Upper lobe of right lung (tissue), 1 donor: ENCODE results near the gene COCH. TPM values are rescaled to one million over a fixed set of nuclear protein-coding genes. Genes with fewer than 3 reads are reported as not detected.

Source experiments
- ATAC-seq: fragments of 200-7000 bp; cut with Tn5 transposase; one replicate; pipeline ENCODE4 v1.9.1; 2020; ENCODE audit warnings: mild to moderate bottlenecking, moderate library complexity
- DNase-seq: peaks from one replicate; pipeline ENCODE4 v3.0.0-alpha.2; 2020
- H3K27ac ChIP-seq: fragments of 200-600 bp; one replicate; pipeline ENCODE4 v1.8.0; 2022
- H3K27me3 ChIP-seq: fragments of 200-600 bp; one replicate; pipeline ENCODE4 v1.8.0; 2022; ENCODE audit warnings: mild to moderate bottlenecking
- H3K36me3 ChIP-seq: fragments of 200-600 bp; one replicate; pipeline ENCODE4 v1.8.0; 2022
- H3K4me1 ChIP-seq: fragments of 200-600 bp; one replicate; pipeline ENCODE4 v1.8.0; 2022
- H3K4me3 ChIP-seq: fragments of 200-600 bp; one replicate; pipeline ENCODE4 v1.8.0; 2022; ENCODE audit warnings: mild to moderate bottlenecking
- H3K9me3 ChIP-seq: fragments of 200-600 bp; one replicate; pipeline ENCODE4 v1.8.0; 2022
- intact Hi-C: fragments of 100-400 bp; cut with DNase I; formaldehyde crosslinking; loops from one replicate; pipeline ENCODE4 v1.11.0; 2022
- total RNA-seq: library from RNA; stranded (reverse); fragmentation: NEBNext Ultra II Directional; extraction: Animal tissue kit (Norgen Biotek cat#: 25700); gene quantifications from one replicate; pipeline ENCODE4 v1.2.1, GENCODE V29; 2021
- TF ChIP-seq, protein P1 (sequence below): fragments of 200-600 bp; IDR thresholded peaks from one replicate; pipeline ENCODE4 v1.8.0; 2022; ENCODE audit warnings: antibody characterized with exemption
- donor health status: DM: no; HTN: yes; CAD: no; lungs with severe emphysema.

The COCH gene
- total RNA-seq, 1 donor from 2014 or later: 0.38 TPM

DNA sequence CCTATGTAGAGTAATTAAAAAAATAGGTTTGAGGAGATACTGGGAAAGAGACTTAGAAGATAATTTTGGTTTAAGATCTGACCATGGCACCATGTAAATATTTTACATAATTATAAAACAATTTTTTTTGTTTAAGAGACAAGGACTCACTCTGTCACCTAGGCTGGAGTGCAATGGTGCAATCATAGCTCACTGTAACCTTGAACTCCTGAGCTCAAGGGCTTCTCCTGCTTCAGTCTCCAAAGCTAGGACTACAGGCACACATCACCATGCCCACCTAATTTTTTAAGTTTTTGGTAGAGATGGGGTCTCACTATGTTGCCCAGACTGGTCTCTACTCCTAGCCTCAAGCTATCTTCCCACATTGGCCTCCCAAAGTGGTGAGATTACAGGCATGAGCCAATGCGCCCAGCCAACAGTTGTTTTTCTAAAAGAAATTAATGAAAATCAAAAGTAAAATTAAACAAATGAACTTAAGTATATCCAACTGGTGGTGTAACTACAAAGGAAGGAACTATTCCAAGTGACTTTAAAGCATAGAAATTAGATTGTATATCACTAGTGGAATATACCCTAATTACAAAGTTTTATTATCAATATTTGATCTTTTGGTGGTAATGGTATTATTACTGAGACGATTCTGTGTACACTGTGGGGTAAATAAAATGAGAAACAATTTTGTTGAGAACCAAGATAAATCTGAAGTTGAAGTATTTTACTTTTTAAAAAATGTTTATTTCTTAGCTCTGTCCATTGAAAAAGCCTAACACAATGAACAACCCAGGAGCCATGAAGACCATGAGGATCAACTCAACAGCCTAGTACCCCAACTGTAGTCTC, 29.1 kb downstream of the COCH start:
- DNase-seq: no peak
- H3K36me3 ChIP-seq: peaks cover 68% of the 10 kb centered on the region

DNA sequence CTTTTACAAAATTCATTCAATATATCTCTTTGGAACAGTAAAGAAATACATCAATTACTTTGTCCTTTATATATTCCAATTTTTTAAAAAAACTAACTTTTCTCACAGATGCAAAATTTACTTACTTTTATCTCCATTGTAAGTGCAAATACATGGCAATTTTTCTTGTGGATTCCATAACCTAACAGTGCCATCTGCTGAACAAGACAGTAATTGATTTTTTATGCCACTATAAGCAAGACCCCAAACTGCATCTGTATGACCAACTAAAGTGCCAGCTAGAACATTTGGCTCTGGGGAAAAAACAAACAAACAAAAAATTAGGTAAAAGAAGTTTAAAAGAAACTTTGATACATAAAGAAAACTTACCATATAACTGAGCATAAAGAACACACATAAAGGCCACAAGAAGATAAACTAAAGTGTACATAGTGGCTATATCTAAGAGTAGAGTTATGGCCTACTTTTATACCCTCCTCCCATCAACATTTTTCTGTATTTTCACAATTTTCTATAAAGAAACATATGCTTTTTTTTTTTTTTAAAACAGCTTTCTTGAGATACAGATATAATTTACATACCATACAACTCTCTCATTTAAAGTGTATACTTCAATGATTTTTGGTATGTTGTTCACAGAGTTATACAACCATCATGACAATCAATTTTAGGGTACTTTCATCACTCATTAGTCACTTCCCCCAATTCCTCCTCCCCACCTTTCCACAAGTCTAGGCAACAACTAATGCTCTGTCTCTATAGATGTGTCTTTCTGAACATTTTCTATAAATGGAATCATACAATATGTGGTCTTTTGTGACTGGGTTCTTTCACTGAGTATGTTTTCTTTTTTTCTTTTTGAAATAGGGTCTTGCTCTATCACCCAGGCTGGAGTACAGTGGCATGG, 32.6 kb downstream of the COCH start:
- ATAC-seq (no peak), DNase-seq (no peak)
- Histone ChIP-seq H3K4me3 (no peak overlapping the region), H3K9me3 (no peaks in the 10 kb centered on the region), H3K36me3 (peaks cover 79% of the 10 kb centered on the region), H3K27ac (no peak overlapping the region), H3K4me1 (no peaks in the 10 kb centered on the region), H3K27me3 (no peaks in the 10 kb centered on the region)
- TF ChIP-seq, protein P1, sequence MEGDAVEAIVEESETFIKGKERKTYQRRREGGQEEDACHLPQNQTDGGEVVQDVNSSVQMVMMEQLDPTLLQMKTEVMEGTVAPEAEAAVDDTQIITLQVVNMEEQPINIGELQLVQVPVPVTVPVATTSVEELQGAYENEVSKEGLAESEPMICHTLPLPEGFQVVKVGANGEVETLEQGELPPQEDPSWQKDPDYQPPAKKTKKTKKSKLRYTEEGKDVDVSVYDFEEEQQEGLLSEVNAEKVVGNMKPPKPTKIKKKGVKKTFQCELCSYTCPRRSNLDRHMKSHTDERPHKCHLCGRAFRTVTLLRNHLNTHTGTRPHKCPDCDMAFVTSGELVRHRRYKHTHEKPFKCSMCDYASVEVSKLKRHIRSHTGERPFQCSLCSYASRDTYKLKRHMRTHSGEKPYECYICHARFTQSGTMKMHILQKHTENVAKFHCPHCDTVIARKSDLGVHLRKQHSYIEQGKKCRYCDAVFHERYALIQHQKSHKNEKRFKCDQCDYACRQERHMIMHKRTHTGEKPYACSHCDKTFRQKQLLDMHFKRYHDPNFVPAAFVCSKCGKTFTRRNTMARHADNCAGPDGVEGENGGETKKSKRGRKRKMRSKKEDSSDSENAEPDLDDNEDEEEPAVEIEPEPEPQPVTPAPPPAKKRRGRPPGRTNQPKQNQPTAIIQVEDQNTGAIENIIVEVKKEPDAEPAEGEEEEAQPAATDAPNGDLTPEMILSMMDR: peak; percentile 23
- intact Hi-C loops: no loop called here

More for the DNA sequence above, 29.1 kb downstream of the COCH start:
- no peaks in the 10 kb centered on the region for H3K27me3 ChIP-seq
- no peak overlapping the region for H3K4me3 ChIP-seq
- TF ChIP-seq, protein P1: no peak
- intact Hi-C loops: no loop called here
- no peaks in the 10 kb centered on the region for H3K9me3 ChIP-seq
- no peak overlapping the region for H3K27ac ChIP-seq
- no peaks in the 10 kb centered on the region for H3K4me1 ChIP-seq
- ATAC-seq: no peak

DNA sequence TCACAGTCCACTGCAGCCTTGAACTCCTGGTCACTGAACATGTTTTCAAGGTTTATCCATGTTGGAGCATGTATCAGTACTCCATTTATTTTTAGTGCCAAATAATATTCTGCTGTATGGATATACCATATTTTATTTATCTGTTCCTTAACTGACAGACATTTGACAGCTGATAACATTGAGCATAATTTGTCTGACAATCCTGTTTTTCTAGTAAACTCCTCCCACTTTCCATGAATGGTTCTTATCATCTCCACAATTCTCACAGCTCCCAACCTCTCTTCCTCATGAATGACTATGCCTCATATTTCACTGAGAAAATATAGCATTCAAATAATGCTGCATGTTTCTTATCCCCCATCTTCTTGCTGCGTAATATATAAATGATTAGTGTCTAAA, 33.3 kb downstream of the COCH start:
- H3K4me3 ChIP-seq: no peak overlapping the region
- DNase-seq: no peak
- H3K27ac ChIP-seq: no peak overlapping the region
- H3K27me3 ChIP-seq: no peaks in the 10 kb centered on the region
- TF ChIP-seq, protein P1: no peak
- H3K36me3 ChIP-seq: peaks cover 73% of the 10 kb centered on the region
- intact Hi-C loops: no loop called here
- no peak for ATAC-seq
- H3K4me1 ChIP-seq: no peaks in the 10 kb centered on the region
- no peaks in the 10 kb centered on the region for H3K9me3 ChIP-seq

DNA sequence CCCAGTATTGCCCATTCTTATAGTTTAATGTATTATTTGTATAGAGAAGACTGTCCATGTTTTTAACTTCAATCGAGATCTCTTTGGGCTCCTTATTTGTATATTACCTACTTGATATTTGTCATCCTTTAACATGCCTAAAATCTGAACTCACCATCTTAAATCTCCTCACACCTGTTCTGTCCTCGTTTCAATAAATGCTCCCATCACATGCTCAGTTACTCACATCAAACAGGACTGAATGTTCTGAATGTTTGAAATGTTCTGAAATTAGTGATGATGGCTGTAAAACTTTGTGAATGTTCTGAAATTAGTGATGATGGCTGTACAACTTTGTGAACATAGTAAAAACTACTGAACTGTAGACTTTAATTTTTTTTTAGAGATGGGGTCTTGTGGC, 34.5 kb downstream of the COCH start:
- H3K36me3 ChIP-seq: peaks cover 64% of the 10 kb centered on the region

DNA sequence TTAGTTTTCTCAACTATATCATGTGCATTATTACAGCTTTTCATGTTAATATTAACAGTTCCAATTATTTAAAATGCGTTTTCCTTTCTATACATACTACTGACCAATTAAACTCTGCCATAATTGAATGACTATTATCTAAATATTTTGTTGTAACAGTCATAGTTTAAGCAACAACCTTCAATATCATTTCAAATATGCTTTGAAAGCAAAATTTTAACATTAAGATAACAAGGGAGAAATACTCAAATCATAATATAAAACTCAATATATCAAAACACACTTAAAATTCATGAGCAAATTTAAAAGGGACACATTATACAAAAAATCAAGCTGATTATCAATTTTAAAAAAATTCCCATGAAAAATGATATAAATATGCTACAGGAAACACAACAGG, 40.5 kb downstream of the COCH start:
- DNase-seq (no peak), ATAC-seq (no peak)
- H3K27ac ChIP-seq: no peak overlapping the region
- H3K9me3 ChIP-seq: no peaks in the 10 kb centered on the region
- intact Hi-C loops: no loop called here
- TF ChIP-seq, protein P1: no peak
- H3K27me3 ChIP-seq: no peaks in the 10 kb centered on the region
- no peaks in the 10 kb centered on the region for H3K4me1 ChIP-seq
- H3K36me3 ChIP-seq: peaks cover 26% of the 10 kb centered on the region
- H3K4me3 ChIP-seq: no peak overlapping the region

More for the DNA sequence above, 34.5 kb downstream of the COCH start:
- Histone ChIP-seq H3K9me3 (no peaks in the 10 kb centered on the region), H3K27me3 (no peaks in the 10 kb centered on the region), H3K4me3 (no peak overlapping the region), H3K27ac (no peak overlapping the region), H3K4me1 (no peaks in the 10 kb centered on the region)
- DNase-seq (no peak), ATAC-seq (no peak)
- intact Hi-C loops: no loop called here
- TF ChIP-seq, protein P1: no peak
